HG03108 (cell line): ENCODE measurements around the gene PPP6R2.

Experiments
- ATAC-seq: cut with Tn5 transposase; IDR thresholded peaks from one replicate; pipeline ENCODE4 v1.9.1; 2021; ENCODE audit warnings: moderate library complexity; ENCODE audit not compliant: unreplicated experiment

PPP6R2 gene, protein sequence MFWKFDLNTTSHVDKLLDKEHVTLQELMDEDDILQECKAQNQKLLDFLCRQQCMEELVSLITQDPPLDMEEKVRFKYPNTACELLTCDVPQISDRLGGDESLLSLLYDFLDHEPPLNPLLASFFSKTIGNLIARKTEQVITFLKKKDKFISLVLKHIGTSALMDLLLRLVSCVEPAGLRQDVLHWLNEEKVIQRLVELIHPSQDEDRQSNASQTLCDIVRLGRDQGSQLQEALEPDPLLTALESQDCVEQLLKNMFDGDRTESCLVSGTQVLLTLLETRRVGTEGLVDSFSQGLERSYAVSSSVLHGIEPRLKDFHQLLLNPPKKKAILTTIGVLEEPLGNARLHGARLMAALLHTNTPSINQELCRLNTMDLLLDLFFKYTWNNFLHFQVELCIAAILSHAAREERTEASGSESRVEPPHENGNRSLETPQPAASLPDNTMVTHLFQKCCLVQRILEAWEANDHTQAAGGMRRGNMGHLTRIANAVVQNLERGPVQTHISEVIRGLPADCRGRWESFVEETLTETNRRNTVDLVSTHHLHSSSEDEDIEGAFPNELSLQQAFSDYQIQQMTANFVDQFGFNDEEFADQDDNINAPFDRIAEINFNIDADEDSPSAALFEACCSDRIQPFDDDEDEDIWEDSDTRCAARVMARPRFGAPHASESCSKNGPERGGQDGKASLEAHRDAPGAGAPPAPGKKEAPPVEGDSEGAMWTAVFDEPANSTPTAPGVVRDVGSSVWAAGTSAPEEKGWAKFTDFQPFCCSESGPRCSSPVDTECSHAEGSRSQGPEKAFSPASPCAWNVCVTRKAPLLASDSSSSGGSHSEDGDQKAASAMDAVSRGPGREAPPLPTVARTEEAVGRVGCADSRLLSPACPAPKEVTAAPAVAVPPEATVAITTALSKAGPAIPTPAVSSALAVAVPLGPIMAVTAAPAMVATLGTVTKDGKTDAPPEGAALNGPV

GRCh38 chr22:50342651-50343540 lies at the start of gene PPP6R2:
Gene PPP6R2, plus strand, starts transcription at chr22:50343327. Its CDS starts 50,582 bp downstream, at chr22:50393909.
- peak; percentile 69 for ATAC-seq

GRCh38 chr22:50293441-50294318 lies 49.4 kb upstream of the PPP6R2 start:
- ATAC-seq, result no peak

DNA sequence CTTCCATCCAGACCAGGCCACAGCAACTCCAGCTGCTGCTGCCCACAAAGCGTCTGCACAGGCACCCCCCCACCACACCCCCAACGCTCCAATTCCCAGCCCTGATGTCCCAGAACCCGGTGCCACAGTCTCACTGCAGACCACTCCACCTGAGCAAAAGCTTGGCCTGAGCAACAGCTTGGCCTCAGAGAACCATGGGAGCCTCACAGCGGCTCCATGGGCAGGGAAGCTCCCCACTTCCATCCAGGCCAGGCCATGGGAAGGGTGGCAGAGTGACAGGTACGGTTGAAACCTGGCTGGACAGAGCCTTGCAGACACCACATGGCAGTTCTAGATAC lies 48.8 kb upstream of the PPP6R2 start:
- no peak for ATAC-seq

DNA sequence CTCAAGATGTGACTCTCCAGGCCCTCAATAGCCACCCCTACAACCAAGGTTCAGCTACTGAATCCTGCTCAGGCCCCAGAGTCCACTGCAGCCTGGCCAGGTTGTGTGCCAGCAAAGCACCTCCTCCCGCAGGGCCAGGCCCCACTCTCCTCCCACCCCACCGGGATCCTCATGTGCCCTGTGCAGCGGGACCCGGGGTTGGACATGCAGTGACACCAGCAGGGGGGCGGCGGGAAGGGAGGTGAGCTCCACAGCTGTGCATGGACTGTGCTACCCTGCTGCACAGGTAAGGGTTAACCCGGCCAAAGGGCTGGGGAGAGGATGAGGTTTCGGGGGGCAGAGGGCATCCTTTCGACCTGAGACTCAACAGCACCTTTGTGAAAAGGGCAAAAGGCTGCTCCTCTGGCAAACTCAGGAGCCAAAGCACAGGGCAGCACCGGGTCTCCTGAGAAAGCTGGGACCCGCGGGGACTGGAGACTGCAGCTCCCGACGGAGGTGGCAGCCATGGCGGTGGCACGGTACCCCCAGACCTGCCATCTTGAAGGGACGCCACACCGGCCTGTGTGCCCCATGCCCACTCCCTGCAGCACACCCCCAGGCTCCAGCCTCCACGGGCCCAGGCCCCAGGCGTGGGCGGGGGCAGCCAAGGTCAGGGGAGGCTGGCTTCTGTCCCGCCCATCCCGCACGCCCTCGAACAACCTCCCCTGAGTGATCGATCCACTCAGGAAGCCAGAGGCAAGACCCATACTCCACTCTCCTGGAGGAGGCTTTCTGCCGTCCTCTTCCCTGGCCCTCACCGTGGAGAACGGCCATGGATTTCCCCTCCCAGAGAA lies 46.3 kb upstream of the PPP6R2 start:
- no peak for ATAC-seq

DNA sequence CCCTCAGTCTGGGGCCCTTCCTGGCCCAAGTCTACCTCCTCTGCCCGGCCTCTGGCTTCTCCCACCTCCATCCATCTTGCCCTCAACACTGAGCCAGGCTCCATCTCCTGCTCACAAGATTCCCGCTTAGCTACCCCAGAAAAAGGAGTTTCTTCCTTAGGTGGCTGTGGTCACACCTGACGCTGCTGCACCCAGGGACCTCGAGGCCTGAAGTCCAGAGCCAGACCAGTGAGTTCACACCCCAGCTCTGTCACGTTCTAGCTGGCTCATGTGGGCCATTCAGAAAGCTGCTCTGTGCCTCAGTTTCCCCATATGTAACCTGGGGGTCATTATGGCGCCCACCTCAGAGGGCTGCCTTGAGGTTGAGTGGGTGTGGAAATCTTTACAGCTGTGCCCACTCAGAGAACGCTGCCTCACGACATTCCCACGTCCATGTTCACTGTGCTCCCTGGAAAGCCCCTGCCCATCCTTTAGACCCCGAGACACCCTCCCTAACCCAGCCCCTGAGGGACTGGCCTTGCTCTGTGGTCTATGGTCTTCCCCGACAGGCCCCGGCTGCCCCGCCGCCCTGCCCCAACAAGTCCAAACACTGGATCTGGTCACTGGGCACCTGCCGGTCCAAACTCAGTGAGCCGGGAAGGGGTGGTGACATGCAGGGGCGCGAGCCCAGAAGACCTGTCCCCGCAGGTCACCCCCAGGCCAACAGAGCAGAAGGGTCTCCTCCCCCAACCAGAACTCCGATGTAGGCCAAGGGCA lies 45.4 kb upstream of the PPP6R2 start:
- ATAC-seq, result no peak

DNA sequence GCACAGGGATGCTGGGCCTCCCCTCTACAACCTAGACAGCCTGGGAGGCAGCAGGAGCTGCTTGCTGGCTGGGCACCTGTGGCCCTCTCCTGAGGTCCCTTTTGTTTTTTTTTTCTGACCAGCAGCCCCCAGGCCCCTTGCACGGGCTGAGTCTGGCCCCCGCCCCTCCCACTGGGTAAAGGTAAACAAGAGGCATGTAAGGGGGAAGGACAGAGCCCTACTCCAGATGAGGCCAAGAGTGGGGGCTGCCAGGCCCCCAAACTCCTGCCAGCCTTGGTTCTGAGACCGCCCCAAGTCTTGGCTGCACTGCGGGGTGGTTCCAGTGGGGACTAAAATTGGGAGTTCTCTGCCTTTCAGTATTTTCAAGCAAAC lies 44.9 kb upstream of the PPP6R2 start:
- no peak for ATAC-seq

DNA sequence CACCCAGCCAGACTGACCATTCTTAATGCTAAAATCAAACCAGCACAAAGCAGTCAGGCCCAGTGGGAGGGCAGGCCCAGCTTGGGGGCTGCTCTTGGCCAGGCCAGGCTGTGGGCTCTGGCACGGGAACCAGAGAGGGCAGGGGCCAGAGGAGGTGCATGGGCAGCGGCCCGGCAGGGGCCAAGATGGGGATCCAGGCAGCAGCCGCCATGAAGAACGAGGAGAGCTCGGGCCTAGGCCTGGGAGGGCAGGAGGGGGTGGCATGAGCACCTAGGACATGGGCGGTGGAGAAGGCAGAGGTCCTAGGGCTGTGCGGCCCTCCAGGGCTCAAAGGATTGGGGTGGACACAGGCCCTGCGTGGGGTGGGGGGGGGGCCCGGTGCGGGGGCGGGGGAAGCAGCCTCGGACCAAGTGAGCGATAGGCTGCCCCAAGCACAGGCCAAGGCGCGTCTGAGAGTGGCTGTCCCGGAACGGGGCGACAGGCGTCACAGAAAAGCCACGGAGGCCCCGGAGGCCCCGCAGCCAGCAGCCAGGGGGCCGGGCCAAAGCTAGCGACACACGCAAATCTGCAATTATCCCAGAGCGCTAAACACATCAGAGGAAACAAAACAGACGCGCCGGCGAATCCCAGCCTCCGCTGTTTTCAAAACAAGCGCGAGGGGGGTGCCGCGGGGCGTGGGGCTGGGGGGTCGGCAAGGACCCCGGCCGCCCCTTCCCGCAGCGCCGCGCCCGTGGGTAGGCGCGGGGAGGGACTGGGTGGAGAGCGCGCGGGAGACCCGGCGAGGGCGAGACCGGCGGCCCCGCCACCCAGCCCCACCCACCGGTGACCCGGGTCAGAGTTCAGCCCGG lies 44.0 kb upstream of the PPP6R2 start:
- no peak for ATAC-seq

DNA sequence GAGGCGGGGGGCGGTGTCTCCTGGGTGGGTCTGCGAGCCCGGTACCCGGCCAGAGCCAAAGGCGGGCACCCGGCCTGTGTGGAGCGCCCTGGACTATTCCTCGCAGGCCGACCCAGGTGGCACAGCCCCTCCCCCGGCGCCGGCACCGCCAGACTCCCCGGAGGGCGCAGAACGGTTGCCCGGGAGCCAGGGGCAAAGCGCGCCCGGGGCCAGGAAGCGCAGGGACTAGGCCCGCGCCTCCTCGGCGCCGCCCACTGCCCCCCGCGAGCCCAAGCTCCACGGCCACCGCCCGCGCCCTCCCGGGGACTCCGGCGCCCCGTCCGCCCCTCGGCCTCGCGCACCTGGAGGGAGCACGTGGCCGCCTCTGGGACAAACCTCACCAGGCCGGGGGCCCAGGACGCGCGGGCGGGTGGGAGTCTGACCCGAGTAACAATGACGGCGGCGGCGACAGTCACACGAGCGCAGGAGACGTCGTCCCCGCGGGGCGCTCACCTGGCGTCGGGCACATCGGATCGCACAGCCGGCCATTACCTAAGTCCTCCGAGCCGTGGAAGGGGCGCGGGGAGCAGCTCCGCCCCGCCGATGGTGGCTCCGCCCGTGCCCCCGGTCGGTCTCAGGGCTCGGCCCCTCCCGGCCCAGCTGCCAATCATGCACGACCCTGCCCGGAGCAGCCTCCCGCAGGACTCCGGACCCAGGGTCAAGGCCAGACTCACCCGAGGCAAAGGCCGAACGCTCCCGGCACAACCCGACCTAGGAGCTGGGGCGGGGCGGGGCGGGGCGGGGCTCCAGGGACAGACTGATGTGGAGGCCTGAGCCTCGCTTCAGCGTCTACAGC lies 43.1 kb upstream of the PPP6R2 start:
- ATAC-seq, result no peak

GRCh38 chr22:50300620-50301257 lies 42.4 kb upstream of the PPP6R2 start:
- ATAC-seq, result no peak

GRCh38 chr22:50301581-50301991 lies 41.5 kb upstream of the PPP6R2 start:
- no peak for ATAC-seq

DNA sequence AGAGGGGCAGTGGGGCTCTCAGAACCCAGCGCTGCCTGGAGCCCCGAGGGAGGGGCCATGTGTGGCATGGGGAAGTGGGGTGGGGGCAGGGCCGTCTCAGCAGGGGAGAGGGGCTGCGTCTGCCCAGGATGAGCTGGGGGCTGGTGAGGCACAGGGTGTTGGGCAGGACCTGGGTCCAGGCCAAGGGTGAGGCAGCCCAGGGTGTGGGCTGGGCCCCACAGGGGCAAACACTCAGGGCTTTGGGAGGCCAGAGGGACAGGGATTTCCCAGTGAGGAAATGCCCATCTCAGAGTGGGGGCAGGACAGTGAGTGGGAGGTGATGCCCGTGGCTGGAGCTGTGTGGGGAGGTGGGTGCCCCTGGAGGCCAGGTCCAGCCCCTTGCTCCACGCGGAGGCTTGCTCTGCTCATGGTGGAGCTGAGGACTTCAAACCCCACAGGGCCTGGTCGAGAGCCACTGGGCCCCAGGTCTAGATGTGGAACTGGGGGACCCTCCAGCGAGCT lies 41.0 kb upstream of the PPP6R2 start:
- no peak for ATAC-seq

GRCh38 chr22:50302564-50302963 lies 40.6 kb upstream of the PPP6R2 start:
- ATAC-seq, result no peak

GRCh38 chr22:50303515-50303847 lies 39.6 kb upstream of the PPP6R2 start:
- no peak for ATAC-seq

- no peak for ATAC-seq
Measured at GRCh38 chr22:50303848-50304527, 39.1 kb upstream of the PPP6R2 start.

DNA sequence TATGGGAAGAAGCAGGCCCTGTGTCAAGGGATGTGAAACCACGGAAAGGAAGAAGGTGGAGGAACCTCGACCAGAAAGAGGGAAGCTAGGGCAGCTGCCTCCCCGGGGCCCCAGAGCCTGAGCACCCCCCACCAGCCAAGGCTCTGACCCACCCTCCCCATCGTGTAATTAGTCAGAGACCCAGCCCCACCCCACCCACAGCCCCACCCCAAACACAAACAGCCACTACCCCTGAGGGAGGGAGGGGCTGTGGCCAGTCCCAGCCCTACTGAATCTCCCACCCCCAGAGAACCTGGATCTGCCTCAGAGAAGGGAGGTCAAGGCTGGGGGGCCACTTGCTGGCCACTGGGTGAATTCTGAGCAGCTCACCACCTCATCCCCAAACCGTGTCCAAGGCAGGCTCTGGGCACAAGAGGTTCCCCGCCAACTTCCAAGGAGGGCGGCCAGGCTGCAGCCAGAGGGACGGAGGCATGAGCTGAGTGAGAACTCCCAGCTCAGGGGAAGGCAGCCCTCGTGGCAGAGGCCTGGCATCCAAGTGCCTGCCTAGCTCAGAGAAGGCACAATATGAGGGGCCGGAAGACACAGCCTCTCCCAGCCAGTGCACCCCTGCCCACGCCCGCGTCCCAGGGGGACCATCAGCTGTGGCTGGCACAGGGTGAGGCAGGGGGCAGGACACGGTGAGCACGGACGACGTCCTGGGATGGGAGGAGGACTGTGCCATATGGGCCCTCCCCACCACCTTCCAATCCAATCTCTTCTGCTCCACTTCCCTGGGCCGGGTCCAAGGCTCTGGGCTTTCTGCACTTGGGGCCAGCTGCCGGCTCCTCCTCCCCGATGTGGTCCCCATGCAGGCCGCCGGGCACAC lies 38.4 kb upstream of the PPP6R2 start:
- no peak for ATAC-seq
